Thoracic aorta (tissue), 2 donors: ENCODE measurements around the gene ZNF93. TPM values are rescaled to one million over a fixed set of nuclear protein-coding genes. Genes with fewer than 3 reads are reported as not detected.
A peak's percentile ranks its signal among the peaks of the same experiment; 100 is the strongest.
"Not testable (repeated sequence)": the region's sequence is repeated elsewhere in the genome, so short reads cannot be mapped to it uniquely, and the experiment has no call there.

Source experiments
- ATAC-seq: fragments of 150-250 bp; one replicate; pipeline ENCODE4 v1.8.0; 2017; ENCODE audit warnings: low read depth; ENCODE audit not compliant: insufficient number of reproducible peaks, low FRiP score
- DNase-seq: peaks from one replicate; pipeline ENCODE4 v3.0.0-alpha.2; 2020; ENCODE audit warnings: low spot score
- H3K27ac ChIP-seq, 2 donors: fragments of 200-600 bp; sonication (generic); 1 replicate in 1 of 2; 2 replicates in 1 of 2; pipeline ENCODE4 v1.5.1; 2016; ENCODE audit warnings: mild to moderate bottlenecking in 2 of 2, moderate library complexity in 2 of 2
- H3K27me3 ChIP-seq: fragments of 200-600 bp; sonication (generic); replicated peaks from 2 replicates; pipeline ENCODE4 v1.6.0; 2016; ENCODE audit warnings: mild to moderate bottlenecking; ENCODE audit not compliant: insufficient read depth
- H3K36me3 ChIP-seq: fragments of 200-600 bp; sonication (generic); one replicate; pipeline ENCODE4 v1.5.1; 2016
- H3K4me1 ChIP-seq, 2 donors: fragments of 200-600 bp; sonication (generic); 1 replicate in 1 of 2; 2 replicates in 1 of 2; pipeline versions ENCODE4 v1.5.1 to v1.6.0; 2016; ENCODE audit warnings: low read depth in 2 of 2, mild to moderate bottlenecking in 1 of 2; ENCODE audit not compliant: control insufficient read depth in 1 of 2
- H3K4me3 ChIP-seq: fragments of 200-600 bp; sonication (generic); 2 replicates; pipeline ENCODE4 v1.5.1; 2016; ENCODE audit warnings: mild to moderate bottlenecking
- H3K9me3 ChIP-seq: fragments of 200-600 bp; sonication (generic); 2 replicates; pipeline ENCODE4 v1.5.1; 2016
- total RNA-seq, 2 donors: library from RNA; depleted of rRNA; stranded (reverse); fragments of >200 nt; gene quantifications; one replicate each; pipeline versions ENCODE4 v1.1.0 to v1.2.3, GENCODE V29; 2016
- TF ChIP-seq, protein P1 (sequence below): fragments of 200-600 bp; sonication (generic); IDR thresholded peaks from one replicate; pipeline ENCODE4 v1.5.1; 2019; ENCODE audit warnings: antibody characterized with exemption

The ZNF93 gene
- total RNA-seq, 2 donors from 2014 or later, result 3.0 to 11.6 TPM

DNA sequence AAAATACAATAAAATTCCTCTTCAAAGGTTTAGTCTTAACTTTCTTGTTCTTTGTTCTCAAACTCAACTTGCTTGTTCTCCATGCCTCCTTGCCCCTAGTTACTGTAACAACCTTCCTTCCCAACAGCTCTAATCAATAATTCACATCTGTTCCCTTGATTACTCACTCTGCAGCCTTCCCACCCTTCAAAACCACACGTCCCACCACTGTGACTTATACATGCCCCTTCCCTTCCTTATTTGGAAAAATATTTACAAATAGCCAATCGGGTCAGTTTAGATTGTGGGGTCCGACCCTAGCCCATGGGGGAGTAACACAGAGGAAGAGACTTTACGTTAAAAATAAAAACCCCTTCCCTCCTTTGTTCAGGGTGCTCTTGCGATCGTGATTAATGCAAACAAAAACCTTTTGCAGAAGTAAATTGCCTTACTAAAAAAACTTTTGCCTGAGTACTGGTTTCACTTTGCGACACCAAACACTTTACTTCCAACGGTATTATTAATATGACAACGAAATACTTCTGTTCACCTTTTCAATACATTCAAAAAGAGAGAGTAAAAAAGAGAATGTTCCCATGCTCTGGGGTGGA is 512 bp upstream of the ZNF93 start:
- DNase-seq, result no peak
- TF ChIP-seq, protein P1, sequence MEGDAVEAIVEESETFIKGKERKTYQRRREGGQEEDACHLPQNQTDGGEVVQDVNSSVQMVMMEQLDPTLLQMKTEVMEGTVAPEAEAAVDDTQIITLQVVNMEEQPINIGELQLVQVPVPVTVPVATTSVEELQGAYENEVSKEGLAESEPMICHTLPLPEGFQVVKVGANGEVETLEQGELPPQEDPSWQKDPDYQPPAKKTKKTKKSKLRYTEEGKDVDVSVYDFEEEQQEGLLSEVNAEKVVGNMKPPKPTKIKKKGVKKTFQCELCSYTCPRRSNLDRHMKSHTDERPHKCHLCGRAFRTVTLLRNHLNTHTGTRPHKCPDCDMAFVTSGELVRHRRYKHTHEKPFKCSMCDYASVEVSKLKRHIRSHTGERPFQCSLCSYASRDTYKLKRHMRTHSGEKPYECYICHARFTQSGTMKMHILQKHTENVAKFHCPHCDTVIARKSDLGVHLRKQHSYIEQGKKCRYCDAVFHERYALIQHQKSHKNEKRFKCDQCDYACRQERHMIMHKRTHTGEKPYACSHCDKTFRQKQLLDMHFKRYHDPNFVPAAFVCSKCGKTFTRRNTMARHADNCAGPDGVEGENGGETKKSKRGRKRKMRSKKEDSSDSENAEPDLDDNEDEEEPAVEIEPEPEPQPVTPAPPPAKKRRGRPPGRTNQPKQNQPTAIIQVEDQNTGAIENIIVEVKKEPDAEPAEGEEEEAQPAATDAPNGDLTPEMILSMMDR, result no peak
- Histone ChIP-seq H3K27me3 (no peaks in the 10 kb centered on the region), H3K36me3 (no peaks in the 10 kb centered on the region), H3K9me3 (peaks cover 20% of the 10 kb centered on the region), H3K27ac (peak overlapping the region; percentile 66 to 81), H3K4me1 (peaks cover 0 to 6% of the 10 kb centered on the region in 2 donors), H3K4me3 (peak overlapping the region; percentile 91)
- ATAC-seq, result no peak

GRCh38 chr19:19907551-19907950 is 6.8 kb downstream of the ZNF93 start:
- not testable (repeated sequence) for H3K36me3 ChIP-seq, H3K4me3 ChIP-seq, H3K9me3 ChIP-seq, H3K4me1 ChIP-seq, H3K27ac ChIP-seq, H3K27me3 ChIP-seq, ATAC-seq, DNase-seq

GRCh38 chr19:19909654-19910053 is 8.9 kb downstream of the ZNF93 start:
- Histone ChIP-seq H3K36me3 (no peaks in the 10 kb centered on the region), H3K9me3 (no peaks in the 10 kb centered on the region), H3K27me3 (no peaks in the 10 kb centered on the region), H3K27ac (no peak overlapping the region), H3K4me3 (no peak overlapping the region), H3K4me1 (no peaks in the 10 kb centered on the region)
- DNase-seq (no peak), ATAC-seq (no peak)
- TF ChIP-seq, protein P1, result no peak

GRCh38 chr19:19911150-19911549 is 10.4 kb downstream of the ZNF93 start:
- no peak for ATAC-seq
- Histone ChIP-seq H3K36me3 (no peaks in the 10 kb centered on the region), H3K27ac (no peak overlapping the region), H3K27me3 (no peaks in the 10 kb centered on the region), H3K9me3 (no peaks in the 10 kb centered on the region), H3K4me1 (no peaks in the 10 kb centered on the region), H3K4me3 (no peak overlapping the region)
- TF ChIP-seq, protein P1, result no peak
- no peak for DNase-seq

DNA sequence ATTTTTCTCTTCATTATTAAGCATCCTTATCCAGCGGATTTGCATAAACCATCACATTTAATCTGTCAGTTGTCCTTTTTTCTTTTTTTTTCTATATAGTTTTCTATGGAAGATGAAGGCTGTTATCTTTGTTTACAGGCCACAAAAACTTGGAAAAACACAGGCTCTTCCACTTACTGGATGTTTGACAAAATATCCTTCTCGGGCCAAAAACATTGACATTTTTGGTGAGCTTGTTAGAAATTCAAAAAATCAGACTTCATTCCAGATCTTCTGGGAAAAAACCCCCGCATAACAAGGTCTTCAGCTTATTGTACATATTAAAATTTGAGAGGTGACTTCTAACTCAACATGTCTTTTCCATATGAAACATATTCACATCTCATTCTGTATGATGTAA is 13.8 kb downstream of the ZNF93 start:
- ATAC-seq (no peak), DNase-seq (no peak)
- no peaks in the 10 kb centered on the region for H3K27me3 ChIP-seq
- no peaks in the 10 kb centered on the region for H3K9me3 ChIP-seq
- H3K27ac ChIP-seq, result no peak overlapping the region
- H3K4me3 ChIP-seq, result no peak overlapping the region
- H3K4me1 ChIP-seq, result no peaks in the 10 kb centered on the region
- no peaks in the 10 kb centered on the region for H3K36me3 ChIP-seq
- TF ChIP-seq, protein P1, result no peak

DNA sequence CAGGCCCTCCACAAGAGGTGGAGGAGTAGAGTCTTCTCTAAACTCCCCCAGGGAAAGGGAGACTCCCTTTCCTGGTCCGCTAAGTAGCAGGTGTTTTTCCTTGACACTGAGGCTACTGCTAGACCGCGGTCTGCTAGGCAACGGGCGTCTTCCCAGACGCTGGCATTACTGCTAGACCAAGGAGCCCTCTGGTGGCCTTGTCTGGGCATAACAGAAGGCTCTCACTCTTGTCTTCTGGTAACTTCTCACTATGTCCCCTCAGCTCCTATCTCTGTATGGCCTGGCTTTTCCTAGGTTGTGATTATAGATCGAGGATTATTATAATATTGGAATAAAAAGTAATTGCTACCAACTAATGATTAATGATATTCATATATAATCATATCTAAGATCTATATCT is 29.7 kb downstream of the ZNF93 start:
- H3K9me3 ChIP-seq, result peaks cover 41% of the 10 kb centered on the region
- ATAC-seq, H3K4me3 ChIP-seq, H3K4me1 ChIP-seq, H3K27ac ChIP-seq, H3K36me3 ChIP-seq, H3K27me3 ChIP-seq, DNase-seq: not testable (repeated sequence)
- TF ChIP-seq, protein P1, result peak; percentile 24

DNA sequence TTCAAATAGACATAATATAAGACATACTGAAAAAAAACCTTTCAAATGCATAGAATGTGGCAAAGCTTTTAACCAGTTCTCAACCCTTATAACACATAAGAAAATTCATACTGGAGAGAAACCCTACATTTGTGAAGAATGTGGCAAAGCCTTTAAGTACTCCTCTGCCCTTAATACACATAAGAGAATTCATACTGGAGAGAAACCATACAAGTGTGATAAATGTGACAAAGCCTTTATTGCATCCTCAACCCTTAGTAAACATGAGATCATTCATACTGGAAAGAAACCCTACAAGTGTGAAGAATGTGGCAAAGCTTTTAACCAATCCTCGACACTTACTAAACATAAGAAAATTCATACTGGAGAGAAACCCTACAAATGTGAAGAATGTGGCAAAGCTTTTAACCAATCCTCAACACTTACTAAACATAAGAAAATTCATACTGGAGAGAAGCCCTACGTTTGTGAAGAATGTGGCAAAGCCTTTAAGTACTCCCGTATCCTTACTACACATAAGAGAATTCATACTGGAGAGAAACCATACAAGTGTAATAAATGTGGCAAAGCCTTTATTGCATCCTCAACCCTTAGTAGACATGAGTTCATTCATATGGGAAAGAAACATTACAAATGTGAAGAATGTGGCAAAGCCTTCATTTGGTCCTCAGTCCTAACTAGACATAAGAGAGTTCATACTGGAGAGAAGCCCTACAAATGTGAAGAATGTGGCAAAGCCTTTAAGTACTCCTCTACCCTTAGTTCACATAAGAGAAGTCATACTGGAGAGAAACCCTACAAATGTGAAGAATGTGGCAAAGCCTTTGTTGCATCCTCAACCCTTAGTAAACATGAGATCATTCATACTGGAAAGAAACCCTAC is 32.9 kb downstream of the ZNF93 start:
- not testable (repeated sequence) for DNase-seq, H3K36me3 ChIP-seq, H3K27me3 ChIP-seq, ATAC-seq, H3K4me3 ChIP-seq, H3K27ac ChIP-seq, H3K4me1 ChIP-seq
- peaks cover 60% of the 10 kb centered on the region for H3K9me3 ChIP-seq
